Choroid plexus epithelial cell (primary cell): ENCODE measurements around the gene IZUMO1.
"Not testable (repeated sequence)": the region's sequence is repeated elsewhere in the genome, so short reads cannot be mapped to it uniquely, and the experiment has no call there.

Experiments used
- DNase-seq: peaks from one replicate; pipeline ENCODE4 v3.0.0-alpha.2; 2010; ENCODE audit warnings: low read depth
- H3K4me3 ChIP-seq: 2 replicates; pipeline ENCODE4 v1.5.1; 2011; ENCODE audit warnings: low read depth, mild to moderate bottlenecking, control low read depth, low read length, moderate library complexity
- CTCF ChIP-seq: conservative IDR thresholded peaks from 2 replicates; pipeline ENCODE4 v1.5.1; 2011; ENCODE audit warnings: low read depth, mild to moderate bottlenecking, control low read depth, inconsistent platforms, low read length, moderate library complexity

Gene IZUMO1

GRCh38 chr19:48719263-48720171, 27.2 kb downstream of the IZUMO1 start, which contains the start of gene MAMSTR:
Gene MAMSTR, minus strand, starts transcription at chr19:48719725. Its CDS starts 694 bp downstream, at chr19:48719031.
- no peak for TF ChIP-seq CTCF
- H3K4me3 ChIP-seq, result peak within 1 kb of the TSS; percentile 77
- DNase-seq, result no peak

- no peak for TF ChIP-seq CTCF
- no peak overlapping the region for H3K4me3 ChIP-seq
- DNase-seq, result no peak
These were observed 27.9 kb downstream of the IZUMO1 start for GRCh38 chr19:48718711-48719231.

- not testable (repeated sequence) for H3K4me3 ChIP-seq, DNase-seq
These were observed 28.6 kb downstream of the IZUMO1 start for GRCh38 chr19:48718106-48718505.

- DNase-seq, result no peak
- H3K4me3 ChIP-seq, result peak overlapping the region; percentile 40
- no peak for TF ChIP-seq CTCF
These were observed 30.0 kb downstream of the IZUMO1 start for GRCh38 chr19:48716562-48717291.

GRCh38 chr19:48715681-48716171, 31.0 kb downstream of the IZUMO1 start:
- H3K4me3 ChIP-seq, result no peak overlapping the region
- no peak for TF ChIP-seq CTCF
- DNase-seq, result no peak

GRCh38 chr19:48714759-48715675, 31.7 kb downstream of the IZUMO1 start:
- no peak for DNase-seq
- no peak for TF ChIP-seq CTCF
- peak overlapping the region; percentile 62 for H3K4me3 ChIP-seq
